Spleen (tissue), 7 donors: ENCODE data around the gene LRRTM1.

ENCODE experiments used
- CTCF ChIP-seq, 11 experiments: fragments of 200-600 bp in 7 of 11; fragments of 450-650 bp in 4 of 11; sonication (generic) in 4 of 11; IDR thresholded peaks in 8 of 11; conservative IDR thresholded peaks in 3 of 11; 1 replicate in 7 of 11; 2 replicates in 4 of 11; pipeline versions ENCODE4 v1.4.0 to v1.8.0; 2016 to 2021; ENCODE audit warnings: antibody characterized with exemption in 11 of 11, inconsistent platforms in 4 of 11, mild to moderate bottlenecking in 1 of 11
- POLR2AphosphoS5 ChIP-seq, 3 donors: sonication (generic); formaldehyde crosslinking; IDR thresholded peaks; one replicate each; pipeline ENCODE4 v1.5.1; 2017; ENCODE audit warnings: antibody characterized with exemption in 3 of 3
- donor health status: DM: no; HTN: no; CAD: no; lungs with moderate emphysema.
- donor health status: DM: no; HTN: no; CAD: no.
- donor health status: DM: no; HTN: no; CAD: no.

- TF ChIP-seq CTCF (IDR thresholded peaks at IDR 0.05 in 8 of 11, conservative IDR thresholded peaks at IDR 0.05 in 3 of 11) = no peak
- TF ChIP-seq POLR2AphosphoS5 (IDR thresholded peaks at IDR 0.05) = no peak
Measured at GRCh38 chr2:80258341-80258740, 46.2 kb downstream of the LRRTM1 start.
